K562 (cell line): ENCODE results near the gene ZFR2. TPM values are rescaled to one million over a fixed set of nuclear protein-coding genes. Genes with fewer than 3 reads are reported as not detected.

Experiments
- ATAC-seq: fragments of 200-7000 bp; cut with Tn5 transposase; 3 replicates; pipeline ENCODE4 v1.9.1; 2020; ENCODE audit warnings: moderate library complexity
- BruUV-seq: library from RNA; stranded (reverse); fragments of 400-500 nt; replicated peaks from 2 replicates; lab custom pipeline; 2021; lab: Mats Ljungman, UMichigan
- CTCF ChIA-PET: fragments of 300-600 bp; formaldehyde crosslinking; extraction: SDS; loops from one replicate; lab custom pipeline; 2021; ENCODE audit warnings: low intra/inter-chr PET ratio; lab: Yijun Ruan, JAX
- POLR2A ChIA-PET: fragments of 300-600, 350-650 bp; sonication (Branson Sonifier 250); formaldehyde crosslinking; extraction: SDS; loops from one replicate; lab custom pipeline; 2021; ENCODE audit warnings: antibody characterized with exemption, inconsistent platforms; lab: Yijun Ruan, JAX
- DNase-seq, 4 experiments: peaks; one replicate each; pipeline versions ENCODE4 v3.0.0 to v3.0.0-alpha.2; 2011 to 2018; ENCODE audit warnings: low spot score in 3 of 4, mixed read lengths in 3 of 4; ENCODE audit errors: extremely low read depth in 1 of 4
- FAIRE-seq: peaks from 2 replicates; lab custom pipeline; 2011; peaks lifted over from hg19 to GRCh38; lab: Jason Lieb, UNC
- H2AFZ ChIP-seq: 2 replicates; pipeline ENCODE4 v1.6.0; 2011; ENCODE audit warnings: low read depth, low read length, control low read depth, inconsistent platforms
- H3K27ac ChIP-seq: fragments of 200-600 bp; 3 replicates; pipeline ENCODE4 v1.8.0; 2011; ENCODE audit warnings: low read depth, mild to moderate bottlenecking, control low read depth, inconsistent platforms, low read length, moderate library complexity, mixed read lengths; ENCODE audit errors: extremely low read depth
- H3K27me3 ChIP-seq, 2 experiments: fragments of 300-600 bp in 1 of 2; 2 replicates in 1 of 2; 3 replicates in 1 of 2; pipeline versions ENCODE4 v1.6.0 to v1.8.0; 2011; ENCODE audit warnings: inconsistent platforms in 2 of 2, low read length in 2 of 2, mild to moderate bottlenecking in 1 of 2, mixed read lengths in 1 of 2, moderate library complexity in 1 of 2; ENCODE audit not compliant: control insufficient read depth in 2 of 2, insufficient read depth in 2 of 2
- H3K36me3 ChIP-seq: fragments of 300-600 bp; 3 replicates; pipeline ENCODE4 v1.8.0; 2011; ENCODE audit warnings: mild to moderate bottlenecking, low read length, inconsistent platforms; ENCODE audit not compliant: control insufficient read depth, insufficient read depth
- H3K4me1 ChIP-seq, 2 experiments: fragments of 200-600 bp in 1 of 2; replicated peaks in 1 of 2; 2 replicates in 1 of 2; 3 replicates in 1 of 2; pipeline versions ENCODE4 v1.5.1 to v1.8.0; 2011; ENCODE audit warnings: inconsistent platforms in 2 of 2, low read length in 2 of 2, mild to moderate bottlenecking in 1 of 2, mixed read lengths in 1 of 2, moderate library complexity in 1 of 2; ENCODE audit not compliant: control insufficient read depth in 2 of 2, insufficient read depth in 2 of 2
- H3K4me2 ChIP-seq: 2 replicates; pipeline ENCODE4 v1.6.1; 2011; ENCODE audit warnings: low read length, control low read depth, inconsistent platforms, mixed read lengths; ENCODE audit not compliant: insufficient read depth
- H3K4me3 ChIP-seq: fragments of 200-600 bp; sonication (generic), shearing (Covaris generic); 2 replicates; pipeline ENCODE4 v1.5.1; 2016; ENCODE audit warnings: control low read depth, inconsistent platforms
- H3K79me2 ChIP-seq: fragments of 200-600 bp; 3 replicates; pipeline ENCODE4 v1.8.0; 2011; ENCODE audit warnings: low read length, inconsistent platforms; ENCODE audit not compliant: control insufficient read depth, insufficient read depth
- H3K9ac ChIP-seq, 2 experiments: 2 replicates each; pipeline versions ENCODE4 v1.6.0 to v1.6.1; 2011; ENCODE audit warnings: low read depth in 2 of 2, low read length in 2 of 2, control low read depth in 1 of 2, inconsistent platforms in 1 of 2, mild to moderate bottlenecking in 1 of 2, mixed read lengths in 1 of 2; ENCODE audit not compliant: insufficient read depth in 1 of 2
- H3K9me1 ChIP-seq: one replicate; pipeline ENCODE4 v1.6.0; 2011; ENCODE audit warnings: inconsistent platforms, mild to moderate bottlenecking, low read length, moderate library complexity; ENCODE audit not compliant: control insufficient read depth, insufficient read depth
- H3K9me3 ChIP-seq: replicated peaks from 2 replicates; pipeline ENCODE4 v1.5.1; 2011; ENCODE audit warnings: low read depth, low read length, inconsistent platforms; ENCODE audit not compliant: control insufficient read depth, insufficient read depth
- H4K20me1 ChIP-seq: replicated peaks from 2 replicates; pipeline ENCODE4 v1.6.1; 2011; ENCODE audit warnings: low read length, inconsistent platforms, mixed read lengths; ENCODE audit not compliant: control insufficient read depth, insufficient read depth
- HEY1 ChIP-seq: fragments of 250-450 bp; sonication (Bioruptor Pico); IDR thresholded peaks from 2 replicates; pipeline ENCODE4 v1.5.0; 2020; ENCODE audit warnings: mild to moderate bottlenecking, moderate library complexity, borderline replicate concordance
- HNRNPH1 ChIP-seq: fragments of 200-400 bp; formaldehyde crosslinking; optimal IDR thresholded peaks from 2 replicates; pipeline ENCODE3; 2017; ENCODE audit warnings: low read depth, mild to moderate bottlenecking, low read length, moderate library complexity
- NFYB ChIP-seq: IDR thresholded peaks from 2 replicates; pipeline ENCODE4 v1.6.1; 2011; ENCODE audit warnings: mild to moderate bottlenecking, moderate library complexity; ENCODE audit not compliant: insufficient read length; ENCODE audit errors: extremely low read depth
- RAD51 ChIP-seq: fragments of 450-650 bp; IDR thresholded peaks from 2 replicates; pipeline ENCODE4 v1.7.1; 2016; ENCODE audit warnings: low read depth, mild to moderate bottlenecking, borderline replicate concordance
- SNIP1 ChIP-seq: fragments of 450-650 bp; IDR thresholded peaks from 2 replicates; pipeline ENCODE4 v1.7.1; 2017; ENCODE audit warnings: low read depth, mild to moderate bottlenecking
- ZFP1 ChIP-seq: fragments of 450-650 bp; formaldehyde crosslinking; IDR thresholded peaks from 2 replicates; pipeline ENCODE4 v1.4.0; 2020; ENCODE audit warnings: mild to moderate bottlenecking, mixed read lengths
- ZNF165 ChIP-seq: fragments of 250-450 bp; sonication (Bioruptor Pico); IDR thresholded peaks from 2 replicates; pipeline ENCODE4 v1.4.0; 2020; ENCODE audit warnings: borderline replicate concordance
- WGBS: fragments of 100-300 bp; shearing (Covaris generic); methylation state at CpG from one replicate; pipeline ENCODE4 v1.1.6; 2016; ENCODE audit warnings: low coverage, mixed read lengths; ENCODE audit not compliant: insufficient coverage; ENCODE audit errors: missing lambda C conversion rate; 5-methylcytosine and 5-hydroxymethylcytosine counted together
- in situ Hi-C: fragments of 300-500 bp; cut with MboI; formaldehyde crosslinking; loops from 4 replicates; pipeline ENCODE4 v1.15.0; 2018; ENCODE audit warnings: inconsistent platforms, mixed read lengths
- intact Hi-C: fragments of 100-400 bp; cut with micrococcal nuclease; formaldehyde crosslinking; loops from 2 replicates; pipeline ENCODE4 v1.14.2; 2022
- polyA plus RNA-seq, 8 experiments: library from polyadenylated mRNA; depleted of rRNA in 4 of 8; stranded (reverse) in 5 of 8; unstranded in 3 of 8; fragments of >200 nt; fragmentation: Nextera tagmentation in 2 of 8; fragmentation: Illumina TruSeq in 1 of 8; extraction: Ambion mirVana in 2 of 8; extraction: Trizol in 1 of 8; gene quantifications; 2 replicates each; pipeline versions ENCODE4 v1.2.1 to v1.2.3, GENCODE V29; 2011 to 2014; ENCODE audit warnings: inconsistent platforms in 1 of 8, missing spikeins in 1 of 8
- total RNA-seq, 7 experiments: library from RNA; depleted of rRNA in 6 of 7; stranded (reverse); fragments of >200 nt in 6 of 7; fragmentation: Illumina TruSeq in 2 of 7; extraction: Trizol in 2 of 7; gene quantifications; 2 replicates each; pipeline versions ENCODE4 v1.2.1 to v1.2.3, GENCODE V29; 2011 to 2021; ENCODE audit warnings: low replicate concordance in 1 of 7
- TF ChIP-seq, protein P1 (sequence below): fragments of 250-450 bp; sonication (Bioruptor Pico); IDR thresholded peaks from 2 replicates; pipeline ENCODE4 v1.5.0; 2021
- TF ChIP-seq, protein P2 (sequence below): fragments of 250-450 bp; sonication (Bioruptor Pico); IDR thresholded peaks from 2 replicates; pipeline ENCODE4 v1.8.0; 2022; ENCODE audit warnings: moderate library complexity, mild to moderate bottlenecking, inconsistent platforms
- TF ChIP-seq, protein P3 (sequence below): fragments of 250-450 bp; sonication (Bioruptor Pico); IDR thresholded peaks from 2 replicates; pipeline ENCODE4 v1.8.0; 2021; ENCODE audit warnings: moderate library complexity, mild to moderate bottlenecking, inconsistent platforms
- TF ChIP-seq, protein P4 (sequence below): fragments of 450-650 bp; conservative IDR thresholded peaks from 2 replicates; pipeline ENCODE4 v1.6.1; 2016; ENCODE audit warnings: missing genetic modification characterization, low read depth, mild to moderate bottlenecking, control low read depth, missing compliant biosample characterization

ZFR2 gene
- total and polyA plus RNA-seq, 9 of the 15 experiments (the other 6 are each of a cell fraction or from before 2014, with no cell fraction given): 0.03 to 0.59 (median 0.07) TPM; not detected in 6

DNA sequence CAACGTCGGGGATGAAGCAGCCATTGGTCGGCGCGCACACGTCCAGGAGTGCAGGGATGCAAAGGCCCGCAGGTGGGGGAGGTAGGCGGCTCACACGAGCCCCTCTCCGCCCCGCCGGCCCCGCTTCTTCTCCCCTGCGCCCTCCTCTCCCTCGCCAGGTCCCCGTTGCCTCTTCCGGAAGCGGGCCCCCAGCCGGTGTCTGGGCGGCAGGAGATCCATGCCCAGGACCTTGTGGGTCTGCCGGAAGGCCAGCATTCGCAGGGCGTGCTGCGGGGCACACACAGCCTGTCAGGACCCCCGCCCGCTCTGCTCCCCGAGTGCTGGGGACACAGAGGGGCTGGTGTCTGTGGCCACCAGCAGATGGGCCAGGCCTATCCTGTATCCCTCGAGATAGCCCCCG, 63.0 kb downstream of the ZFR2 start:
- ChIA-PET POLR2A (no interaction called here), CTCF (no interaction called here)
- no peak overlapping the region for H3K4me3 ChIP-seq
- H3K9ac ChIP-seq: no peak overlapping the region
- ATAC-seq (no peak), FAIRE-seq (no peak), DNase-seq (no peak)
- no peak overlapping the region for H2AFZ ChIP-seq
- H3K9me1 ChIP-seq: no peaks in the 10 kb centered on the region
- TF ChIP-seq, protein P1, sequence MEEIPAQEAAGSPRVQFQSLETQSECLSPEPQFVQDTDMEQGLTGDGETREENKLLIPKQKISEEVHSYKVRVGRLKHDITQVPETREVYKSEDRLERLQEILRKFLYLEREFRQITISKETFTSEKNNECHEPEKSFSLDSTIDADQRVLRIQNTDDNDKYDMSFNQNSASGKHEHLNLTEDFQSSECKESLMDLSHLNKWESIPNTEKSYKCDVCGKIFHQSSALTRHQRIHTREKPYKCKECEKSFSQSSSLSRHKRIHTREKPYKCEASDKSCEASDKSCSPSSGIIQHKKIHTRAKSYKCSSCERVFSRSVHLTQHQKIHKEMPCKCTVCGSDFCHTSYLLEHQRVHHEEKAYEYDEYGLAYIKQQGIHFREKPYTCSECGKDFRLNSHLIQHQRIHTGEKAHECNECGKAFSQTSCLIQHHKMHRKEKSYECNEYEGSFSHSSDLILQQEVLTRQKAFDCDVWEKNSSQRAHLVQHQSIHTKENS (CRISPR knock-in tag): no peak
- TF ChIP-seq, protein P2, sequence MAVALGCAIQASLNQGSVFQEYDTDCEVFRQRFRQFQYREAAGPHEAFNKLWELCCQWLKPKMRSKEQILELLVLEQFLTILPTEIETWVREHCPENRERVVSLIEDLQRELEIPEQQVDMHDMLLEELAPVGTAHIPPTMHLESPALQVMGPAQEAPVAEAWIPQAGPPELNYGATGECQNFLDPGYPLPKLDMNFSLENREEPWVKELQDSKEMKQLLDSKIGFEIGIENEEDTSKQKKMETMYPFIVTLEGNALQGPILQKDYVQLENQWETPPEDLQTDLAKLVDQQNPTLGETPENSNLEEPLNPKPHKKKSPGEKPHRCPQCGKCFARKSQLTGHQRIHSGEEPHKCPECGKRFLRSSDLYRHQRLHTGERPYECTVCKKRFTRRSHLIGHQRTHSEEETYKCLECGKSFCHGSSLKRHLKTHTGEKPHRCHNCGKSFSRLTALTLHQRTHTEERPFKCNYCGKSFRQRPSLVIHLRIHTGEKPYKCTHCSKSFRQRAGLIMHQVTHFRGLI (CRISPR knock-in tag): no peak
- no peak for TF ChIP-seq SNIP1
- TF ChIP-seq NFYB: no peak
- TF ChIP-seq, protein P3, sequence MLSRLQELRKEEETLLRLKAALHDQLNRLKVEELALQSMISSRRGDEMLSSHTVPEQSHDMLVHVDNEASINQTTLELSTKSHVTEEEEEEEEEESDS: no peak
- no peak for TF ChIP-seq HEY1 (CRISPR knock-in tag)
- TF ChIP-seq, protein P4, sequence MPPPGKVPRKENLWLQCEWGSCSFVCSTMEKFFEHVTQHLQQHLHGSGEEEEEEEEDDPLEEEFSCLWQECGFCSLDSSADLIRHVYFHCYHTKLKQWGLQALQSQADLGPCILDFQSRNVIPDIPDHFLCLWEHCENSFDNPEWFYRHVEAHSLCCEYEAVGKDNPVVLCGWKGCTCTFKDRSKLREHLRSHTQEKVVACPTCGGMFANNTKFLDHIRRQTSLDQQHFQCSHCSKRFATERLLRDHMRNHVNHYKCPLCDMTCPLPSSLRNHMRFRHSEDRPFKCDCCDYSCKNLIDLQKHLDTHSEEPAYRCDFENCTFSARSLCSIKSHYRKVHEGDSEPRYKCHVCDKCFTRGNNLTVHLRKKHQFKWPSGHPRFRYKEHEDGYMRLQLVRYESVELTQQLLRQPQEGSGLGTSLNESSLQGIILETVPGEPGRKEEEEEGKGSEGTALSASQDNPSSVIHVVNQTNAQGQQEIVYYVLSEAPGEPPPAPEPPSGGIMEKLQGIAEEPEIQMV (tag): no peak
- TF ChIP-seq ZFP1: no peak
- TF ChIP-seq ZNF165: no peak
- no peak for TF ChIP-seq RAD51
- no peak for TF ChIP-seq HNRNPH1
- 43% methylated on average over 12 of the region's 29 CpGs for WGBS
- H3K79me2 ChIP-seq: no peaks in the 10 kb centered on the region
- intact Hi-C loops: no loop called here
- in situ Hi-C loops: no loop called here
- no peak overlapping the region for H3K4me2 ChIP-seq
- no TSS peak for BruUV-seq
- peaks cover 15 to 21% of the 10 kb centered on the region in 2 experiments; a peak in 4 of 5 replicates for H3K27me3 ChIP-seq
- no peaks in the 10 kb centered on the region for H4K20me1 ChIP-seq
- H3K27ac ChIP-seq: no peak overlapping the region
- peaks cover 7% of the 10 kb centered on the region for H3K9me3 ChIP-seq
- H3K36me3 ChIP-seq: no peaks in the 10 kb centered on the region
- H3K4me1 ChIP-seq: peaks cover 0 to 57% of the 10 kb centered on the region in 2 experiments; a peak in 3 of 5 replicates
